NCI-H146 treated with DMSO at 0.1 percent for 48 hours (cell line): ENCODE measurements around the gene TMEM181.
"Not testable (repeated sequence)": the region's sequence is repeated elsewhere in the genome, so short reads cannot be mapped to it uniquely, and the experiment has no call there.

Source experiments
- DNase-seq: peaks from one replicate; lab custom pipeline; 2025; ENCODE audit not compliant: unreplicated experiment; lab: John Stamatoyannopoulos, UW

TMEM181 gene

GRCh38 chr6:158536891-158537798 lies 22.7 kb upstream of the TMEM181 start:
- DNase-seq: peak; percentile 69

DNA sequence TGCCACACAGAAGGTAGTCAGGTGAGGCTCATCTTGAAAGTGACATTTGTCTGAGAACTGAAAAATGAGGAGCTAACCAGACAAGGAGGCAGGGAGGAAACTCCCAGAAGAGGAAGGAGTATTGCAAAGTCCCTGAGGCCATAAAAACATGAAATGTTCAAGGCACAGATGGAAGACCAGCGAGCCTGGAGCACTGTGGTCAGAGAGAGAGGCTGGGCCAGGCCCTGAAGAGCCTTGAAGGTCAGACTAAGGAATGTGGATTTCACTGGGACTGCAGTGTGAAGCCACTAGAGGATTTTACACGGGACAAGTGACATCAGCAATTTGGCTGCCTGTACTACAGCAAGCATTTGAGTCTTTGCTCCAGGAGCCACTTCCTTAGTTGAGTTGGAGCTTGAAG lies 21.1 kb upstream of the TMEM181 start:
- DNase-seq: no peak

DNA sequence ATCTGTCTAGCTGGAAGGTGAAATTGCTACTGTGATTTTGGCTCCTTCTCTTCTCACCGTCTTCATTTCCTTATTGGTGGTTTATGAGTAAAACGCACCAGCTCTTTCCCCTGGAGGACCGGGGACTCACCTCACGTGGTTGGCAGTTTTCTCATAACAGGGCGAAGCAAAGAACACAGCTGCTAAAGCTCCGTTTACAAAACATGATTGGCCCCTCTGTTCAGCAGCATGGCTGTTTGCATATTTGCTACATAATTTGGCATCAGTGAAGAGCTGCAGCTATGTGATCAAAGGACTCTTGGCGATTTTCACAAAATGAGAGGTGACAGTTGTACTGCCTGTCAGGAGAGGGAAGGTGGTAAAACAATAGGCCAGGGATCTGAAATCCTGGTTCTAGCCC lies 20.5 kb upstream of the TMEM181 start:
- no peak for DNase-seq

DNA sequence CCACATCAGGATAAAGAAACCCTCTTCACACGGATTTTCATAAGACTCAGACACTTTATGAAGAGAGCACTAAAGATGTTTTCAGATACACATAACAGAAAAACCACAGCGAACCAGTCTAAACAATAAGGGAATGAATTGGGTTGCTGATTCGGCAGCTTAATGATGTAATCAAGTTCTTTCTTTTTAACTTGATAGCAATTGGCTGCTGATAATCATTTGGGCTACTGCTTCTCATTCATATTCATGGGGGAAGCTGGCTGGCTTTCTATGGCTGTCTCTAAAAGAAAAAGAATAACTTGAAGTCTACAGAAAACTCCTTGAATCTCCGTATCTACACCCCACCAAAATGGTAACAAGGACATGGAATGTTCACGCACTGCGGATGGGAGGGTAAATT lies 20.0 kb upstream of the TMEM181 start:
- no peak for DNase-seq

DNA sequence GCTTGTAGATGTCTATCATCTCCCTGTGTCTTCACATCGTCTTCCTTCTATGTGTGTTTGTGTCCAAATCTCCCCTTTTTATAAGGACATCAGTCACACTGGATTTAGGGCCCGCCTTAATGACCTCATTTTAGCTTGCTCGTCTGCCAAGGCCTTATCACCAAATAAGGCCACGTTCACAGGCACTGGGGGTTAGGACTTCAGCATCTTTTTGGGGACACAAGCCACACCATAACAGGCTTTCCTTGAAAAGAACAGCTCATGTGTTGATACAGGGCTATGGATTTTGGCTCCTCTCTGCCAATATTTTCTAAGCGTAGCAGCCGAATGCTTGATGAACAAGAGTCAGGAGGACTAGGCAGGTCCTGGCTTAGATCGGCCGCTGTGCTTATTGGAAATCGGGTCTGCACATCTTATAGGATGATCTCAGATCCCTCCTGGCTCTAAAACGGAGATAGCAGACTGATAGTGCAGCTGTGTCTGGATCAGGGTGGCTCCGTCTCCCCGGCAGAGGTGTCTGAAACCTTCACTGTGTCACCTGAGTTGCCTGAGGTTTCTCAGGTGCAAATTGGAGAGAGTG lies 16.2 kb upstream of the TMEM181 start:
- DNase-seq: no peak

- DNase-seq: no peak
Measured at GRCh38 chr6:158544428-158544827, 15.5 kb upstream of the TMEM181 start.

GRCh38 chr6:158545043-158545966 lies 14.6 kb upstream of the TMEM181 start:
- no peak for DNase-seq

- peak; percentile 88 for DNase-seq
Measured at GRCh38 chr6:158548418-158549161, 11.3 kb upstream of the TMEM181 start.

GRCh38 chr6:158552055-158552795 lies 7.7 kb upstream of the TMEM181 start:
- DNase-seq: no peak

GRCh38 chr6:158552796-158553138 lies 7.1 kb upstream of the TMEM181 start:
- no peak for DNase-seq

GRCh38 chr6:158554611-158555361 lies 5.1 kb upstream of the TMEM181 start:
- peak; percentile 32 for DNase-seq

DNA sequence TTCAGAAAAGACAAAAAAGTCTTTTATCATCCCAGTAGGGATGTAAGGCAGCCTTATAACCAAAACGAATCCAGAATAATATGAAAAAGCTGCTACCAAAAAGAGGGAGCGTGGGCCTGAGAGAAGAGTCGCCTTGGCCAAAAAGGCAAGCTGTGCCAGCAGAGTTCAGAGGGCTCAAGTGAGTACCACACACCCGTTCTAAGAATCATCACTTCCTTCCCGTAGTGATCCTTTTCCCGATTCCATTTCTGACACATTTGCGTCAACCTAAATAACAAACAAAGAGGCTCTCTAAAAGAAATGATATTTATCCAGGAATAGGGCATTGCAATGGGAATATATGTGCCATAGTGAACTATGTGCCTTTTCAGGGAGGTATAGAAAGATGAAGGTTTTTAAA lies 3.8 kb upstream of the TMEM181 start:
- DNase-seq: no peak

DNA sequence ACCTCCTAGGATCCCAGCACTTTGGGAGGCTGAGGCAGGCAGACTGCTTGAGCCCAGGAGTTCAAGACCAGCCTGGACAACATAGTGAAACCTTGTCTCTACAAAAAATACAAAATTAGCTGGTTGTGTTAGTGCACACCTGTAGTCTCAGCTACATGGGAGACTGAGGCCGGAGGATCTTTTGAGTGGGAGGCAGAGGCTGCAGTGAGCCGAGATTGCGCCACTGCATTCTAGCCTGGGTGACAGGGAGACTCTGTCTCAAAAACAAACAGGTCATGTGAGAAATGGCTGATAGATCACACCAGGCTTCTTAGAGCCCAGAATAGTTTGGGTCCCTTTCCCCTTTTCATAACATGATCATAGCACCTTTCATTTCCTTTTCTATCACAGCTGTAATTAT lies 2.8 kb upstream of the TMEM181 start:
- not testable (repeated sequence) for DNase-seq

GRCh38 chr6:158557927-158558326 lies 2.0 kb upstream of the TMEM181 start:
- DNase-seq: no peak

DNA sequence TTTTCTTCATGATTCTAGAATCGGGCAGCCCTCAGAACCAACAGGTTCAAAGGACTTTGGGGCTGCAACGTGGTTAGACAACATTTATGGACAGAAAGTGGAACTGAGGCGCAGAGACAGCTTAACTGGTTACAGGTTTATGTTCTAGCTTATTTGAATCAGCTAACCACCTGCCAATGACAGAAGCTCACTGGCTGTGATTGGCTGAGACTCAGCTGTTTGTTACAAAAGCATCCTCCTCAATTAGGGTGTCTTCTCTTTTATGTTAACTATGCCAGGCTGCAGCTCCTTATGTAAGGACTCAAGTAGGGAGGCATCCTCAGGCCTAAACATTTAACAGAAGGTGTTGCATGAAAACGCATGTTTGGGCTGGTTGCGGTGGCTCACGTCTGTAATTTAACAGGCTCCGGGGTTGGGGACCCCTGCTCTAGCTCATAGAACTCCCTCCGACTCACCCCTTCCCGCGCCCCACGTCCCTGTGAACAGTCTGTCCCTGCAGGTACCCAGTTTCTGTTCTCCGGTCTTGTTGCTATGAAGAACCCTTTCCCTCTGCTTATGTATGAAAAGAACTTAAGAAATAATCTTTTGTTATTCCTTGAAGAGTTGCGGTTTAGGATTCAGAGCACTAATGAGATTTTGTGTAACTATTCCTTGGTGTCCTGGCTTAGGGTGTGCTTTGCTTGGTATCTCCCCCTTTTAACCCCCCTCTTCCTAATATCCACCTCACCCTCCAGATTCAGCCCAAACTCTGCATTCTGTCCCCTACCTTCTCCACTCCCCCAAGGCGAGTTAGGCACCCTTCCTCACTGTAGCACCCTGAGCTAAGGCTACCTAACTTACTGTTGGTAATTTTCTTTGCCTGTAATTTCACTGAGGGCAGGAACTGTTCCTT lies 1.2 kb upstream of the TMEM181 start:
- no peak for DNase-seq

GRCh38 chr6:158559338-158559894 lies 475 bp upstream of the TMEM181 start:
- DNase-seq: no peak

- DNase-seq: no peak
Measured at GRCh38 chr6:158560836-158561320, 987 bp downstream of the TMEM181 start.

- no peak for DNase-seq
Measured at GRCh38 chr6:158561321-158561884, 1.5 kb downstream of the TMEM181 start.
